Measurements from ENCODE around the gene UGT1A8. TPM values are rescaled to one million over a fixed set of nuclear protein-coding genes. Genes with fewer than 3 reads are reported as not detected.

The UGT1A8 gene
- total RNA-seq, 1 experiment from 2014 or later = 0.17 TPM

- no TSS peak for BruUV-seq (replicated peaks)
- peaks cover 12% of the 10 kb centered on the region; the same call in 1 of the 2 replicates for H4K20me1 ChIP-seq (ENCODE audit: insufficient read depth)
- POLR2A ChIA-PET (ENCODE audit: unreplicated experiment) = interaction anchor here (0.5 kb wide), 1 partner anchor 266 kb away, joined by 4 read pairs; no protein-coding TSS in a partner anchor
- peaks cover 90% of the 10 kb centered on the region for H3K36me3 ChIP-seq (ENCODE audit: low read depth)
- no peak for DNase-seq
- peaks cover 100% of the 10 kb centered on the region for H3K79me2 ChIP-seq (ENCODE audit: low read depth)
- H3K9me2 ChIP-seq (ENCODE audit: insufficient read depth) = no peaks in the 10 kb centered on the region
- peaks cover 85% of the 10 kb centered on the region for H3F3A ChIP-seq (ENCODE audit: insufficient read depth, low read depth)
- H3K4me1 ChIP-seq (replicated peaks; ENCODE audit: insufficient read depth) = peaks cover 84% of the 10 kb centered on the region
- H3K9me3 ChIP-seq (ENCODE audit: insufficient read depth, low read depth) = no peaks in the 10 kb centered on the region
- H3K4me2 ChIP-seq = peak overlapping the region; percentile 63
- no peak overlapping the region for H2AFZ ChIP-seq
- no peaks in the 10 kb centered on the region for H3K27me3 ChIP-seq (ENCODE audit: insufficient read depth, low read depth)
- TF ChIP-seq CTCF (conservative IDR thresholded peaks at IDR 0.05) (no peak), EZH2 (IDR thresholded peaks at IDR 0.05; ENCODE audit: low read depth) (no peak)
- H3K4me3 ChIP-seq = no peak overlapping the region
- H3K27ac ChIP-seq = peak overlapping the region; percentile 95
- CTCF ChIA-PET = no interaction called here
- intact Hi-C loops (cut with micrococcal nuclease; ENCODE audit: unreplicated experiment) = loop anchor here (2.0 to 10.0 kb wide), 5 partner anchors 151 to 1277 kb away; partner anchors contain the start of gene DGKD
These were observed 90.7 kb downstream of the UGT1A8 start for GRCh38 chr2:233707940-233708644.

GRCh38 chr2:233708942-233709341 is 91.5 kb downstream of the UGT1A8 start:
- no TSS peak for BruUV-seq (replicated peaks)
- H3K27ac ChIP-seq = peak overlapping the region; percentile 10; the same call in 1 of the 2 replicates

More at GRCh38 chr2:233708942-233709341, 91.5 kb downstream of the UGT1A8 start:
- no peaks in the 10 kb centered on the region for H3K9me3 ChIP-seq (ENCODE audit: insufficient read depth, low read depth)
- H3K79me2 ChIP-seq (ENCODE audit: low read depth) = peaks cover 100% of the 10 kb centered on the region
- H3K9me2 ChIP-seq (ENCODE audit: insufficient read depth) = no peaks in the 10 kb centered on the region
- TF ChIP-seq CTCF (conservative IDR thresholded peaks at IDR 0.05) (no peak), EZH2 (IDR thresholded peaks at IDR 0.05; ENCODE audit: low read depth) (no peak)
- intact Hi-C loops (cut with micrococcal nuclease; ENCODE audit: unreplicated experiment) = loop anchor here (5.0 to 10.0 kb wide), 2 partner anchors 357 to 1276 kb away; partner anchors contain the start of gene DGKD
- peaks cover 92% of the 10 kb centered on the region for H3K36me3 ChIP-seq (ENCODE audit: low read depth)
- no peaks in the 10 kb centered on the region for H3K27me3 ChIP-seq (ENCODE audit: insufficient read depth, low read depth)
- H3K4me3 ChIP-seq = no peak overlapping the region
- H3F3A ChIP-seq (ENCODE audit: insufficient read depth, low read depth) = peaks cover 79% of the 10 kb centered on the region
- H3K4me2 ChIP-seq = peak overlapping the region; percentile 10
- ChIA-PET CTCF (no interaction called here), POLR2A (ENCODE audit: unreplicated experiment) (interaction anchor here (0.6 kb wide), 2 partner anchors 18 to 142 kb away, joined by 5 to 9 read pairs; no protein-coding TSS in a partner anchor)
- DNase-seq = no peak
- H2AFZ ChIP-seq = no peak overlapping the region
- H3K4me1 ChIP-seq (replicated peaks; ENCODE audit: insufficient read depth) = peaks cover 75% of the 10 kb centered on the region
- peaks cover 12% of the 10 kb centered on the region; the same call in 1 of the 2 replicates for H4K20me1 ChIP-seq (ENCODE audit: insufficient read depth)
